Loucy (cell line): ENCODE data around the gene INTS11.

Experiments
- H2AFZ ChIP-seq: fragments of 200-600 bp; sonication (generic); 2 replicates; pipeline ENCODE4 v1.6.0; 2016; ENCODE audit warnings: antibody characterized with exemption, mild to moderate bottlenecking, low read length, moderate library complexity
- H3F3A ChIP-seq: fragments of 200-600 bp; 2 replicates; pipeline ENCODE4 v1.6.0; 2016; ENCODE audit warnings: antibody characterized with exemption, low read depth, mild to moderate bottlenecking
- H3K27me3 ChIP-seq: fragments of 200-600 bp; sonication (generic); 2 replicates; pipeline ENCODE4 v1.6.1; 2014; ENCODE audit warnings: low read length, mild to moderate bottlenecking; ENCODE audit not compliant: insufficient read depth, poor library complexity, severe bottlenecking
- H3K36me3 ChIP-seq: fragments of 200-600 bp; sonication (generic); 2 replicates; pipeline ENCODE4 v1.6.1; 2016; ENCODE audit warnings: low read length; ENCODE audit not compliant: insufficient read depth
- H3K4me1 ChIP-seq: fragments of 200-600 bp; sonication (generic); 2 replicates; pipeline ENCODE4 v1.5.1; 2014; ENCODE audit warnings: low read length, mild to moderate bottlenecking; ENCODE audit not compliant: insufficient read depth, poor library complexity, severe bottlenecking
- H3K4me2 ChIP-seq: fragments of 200-600 bp; sonication (generic); 2 replicates; pipeline ENCODE4 v1.6.0; 2014; ENCODE audit warnings: antibody characterized with exemption, low read length, low read depth, mild to moderate bottlenecking; ENCODE audit not compliant: poor library complexity, severe bottlenecking
- H3K4me3 ChIP-seq: fragments of 200-600 bp; sonication (generic); 2 replicates; pipeline ENCODE4 v1.5.1; 2014; ENCODE audit warnings: low read length, mild to moderate bottlenecking, mixed read lengths; ENCODE audit not compliant: poor library complexity, severe bottlenecking
- H3K79me2 ChIP-seq: fragments of 200-600 bp; sonication (generic); 2 replicates; pipeline ENCODE4 v1.6.1; 2014; ENCODE audit warnings: low read length; ENCODE audit not compliant: insufficient read depth
- H3K9ac ChIP-seq: fragments of 200-600 bp; sonication (generic); 2 replicates; pipeline ENCODE4 v1.6.0; 2014; ENCODE audit warnings: mild to moderate bottlenecking, low read depth, low read length, moderate library complexity; ENCODE audit not compliant: poor library complexity, severe bottlenecking
- H3K9me2 ChIP-seq: fragments of 200-600 bp; sonication (generic); replicated peaks from 2 replicates; pipeline ENCODE4 v1.6.1; 2016; ENCODE audit warnings: low read depth, low read length, mixed read lengths
- H3K9me3 ChIP-seq: fragments of 200-600 bp; sonication (generic); 2 replicates; pipeline ENCODE4 v1.6.1; 2014; ENCODE audit warnings: mild to moderate bottlenecking, antibody characterized with exemption, low read length, low read depth; ENCODE audit not compliant: insufficient read depth
- H4K20me1 ChIP-seq: fragments of 200-600 bp; sonication (generic); 2 replicates; pipeline ENCODE4 v1.6.0; 2014; ENCODE audit warnings: antibody characterized with exemption, low read length, mild to moderate bottlenecking; ENCODE audit not compliant: insufficient read depth, poor library complexity, severe bottlenecking
- EZH2phosphoT487 ChIP-seq: fragments of 200-600 bp; IDR thresholded peaks from 2 replicates; pipeline ENCODE4 v1.6.1; 2018; ENCODE audit warnings: antibody characterized with exemption, mild to moderate bottlenecking, moderate library complexity, borderline replicate concordance
- TF ChIP-seq, protein P1 (sequence below): fragments of 200-600 bp; sonication (generic); conservative IDR thresholded peaks from 2 replicates; pipeline ENCODE4 v1.5.1; 2014; ENCODE audit warnings: mild to moderate bottlenecking, antibody characterized with exemption, low read length

INTS11 gene

DNA sequence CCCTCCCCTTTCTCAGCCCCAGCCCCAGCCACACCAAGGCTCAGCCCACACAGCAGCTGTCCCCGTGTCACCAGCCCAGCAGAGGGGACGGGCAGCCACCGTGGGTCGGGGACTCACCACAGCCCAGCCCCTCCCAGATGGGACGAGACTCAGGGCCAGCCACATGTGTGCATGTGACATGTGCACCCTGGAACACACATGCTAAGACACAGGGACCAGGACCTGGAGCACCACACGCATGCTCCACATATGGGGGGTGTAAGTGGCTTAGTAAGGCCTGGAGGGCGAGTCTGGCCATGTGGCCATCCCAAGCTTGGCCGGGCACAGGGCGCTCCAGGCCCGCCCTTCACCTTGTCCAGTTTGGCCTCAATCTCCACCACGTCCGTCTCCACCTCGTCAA lies 20.7 kb downstream of the INTS11 start:
- TF ChIP-seq, protein P1, sequence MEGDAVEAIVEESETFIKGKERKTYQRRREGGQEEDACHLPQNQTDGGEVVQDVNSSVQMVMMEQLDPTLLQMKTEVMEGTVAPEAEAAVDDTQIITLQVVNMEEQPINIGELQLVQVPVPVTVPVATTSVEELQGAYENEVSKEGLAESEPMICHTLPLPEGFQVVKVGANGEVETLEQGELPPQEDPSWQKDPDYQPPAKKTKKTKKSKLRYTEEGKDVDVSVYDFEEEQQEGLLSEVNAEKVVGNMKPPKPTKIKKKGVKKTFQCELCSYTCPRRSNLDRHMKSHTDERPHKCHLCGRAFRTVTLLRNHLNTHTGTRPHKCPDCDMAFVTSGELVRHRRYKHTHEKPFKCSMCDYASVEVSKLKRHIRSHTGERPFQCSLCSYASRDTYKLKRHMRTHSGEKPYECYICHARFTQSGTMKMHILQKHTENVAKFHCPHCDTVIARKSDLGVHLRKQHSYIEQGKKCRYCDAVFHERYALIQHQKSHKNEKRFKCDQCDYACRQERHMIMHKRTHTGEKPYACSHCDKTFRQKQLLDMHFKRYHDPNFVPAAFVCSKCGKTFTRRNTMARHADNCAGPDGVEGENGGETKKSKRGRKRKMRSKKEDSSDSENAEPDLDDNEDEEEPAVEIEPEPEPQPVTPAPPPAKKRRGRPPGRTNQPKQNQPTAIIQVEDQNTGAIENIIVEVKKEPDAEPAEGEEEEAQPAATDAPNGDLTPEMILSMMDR = no peak
- TF ChIP-seq EZH2phosphoT487 = no peak
- H3K4me3 ChIP-seq = no peak overlapping the region
- no peak overlapping the region for H3K4me2 ChIP-seq
- no peak overlapping the region for H2AFZ ChIP-seq
- peaks cover 24% of the 10 kb centered on the region for H4K20me1 ChIP-seq
- no peak overlapping the region for H3K9ac ChIP-seq
- H3F3A ChIP-seq = no peaks in the 10 kb centered on the region; the same call in 1 of the 2 replicates
- H3K9me3 ChIP-seq = no peaks in the 10 kb centered on the region
- no peaks in the 10 kb centered on the region for H3K27me3 ChIP-seq
- H3K9me2 ChIP-seq = no peaks in the 10 kb centered on the region
- peaks cover 20% of the 10 kb centered on the region for H3K79me2 ChIP-seq
- no peaks in the 10 kb centered on the region for H3K36me3 ChIP-seq
- H3K4me1 ChIP-seq = peaks cover 18% of the 10 kb centered on the region

DNA sequence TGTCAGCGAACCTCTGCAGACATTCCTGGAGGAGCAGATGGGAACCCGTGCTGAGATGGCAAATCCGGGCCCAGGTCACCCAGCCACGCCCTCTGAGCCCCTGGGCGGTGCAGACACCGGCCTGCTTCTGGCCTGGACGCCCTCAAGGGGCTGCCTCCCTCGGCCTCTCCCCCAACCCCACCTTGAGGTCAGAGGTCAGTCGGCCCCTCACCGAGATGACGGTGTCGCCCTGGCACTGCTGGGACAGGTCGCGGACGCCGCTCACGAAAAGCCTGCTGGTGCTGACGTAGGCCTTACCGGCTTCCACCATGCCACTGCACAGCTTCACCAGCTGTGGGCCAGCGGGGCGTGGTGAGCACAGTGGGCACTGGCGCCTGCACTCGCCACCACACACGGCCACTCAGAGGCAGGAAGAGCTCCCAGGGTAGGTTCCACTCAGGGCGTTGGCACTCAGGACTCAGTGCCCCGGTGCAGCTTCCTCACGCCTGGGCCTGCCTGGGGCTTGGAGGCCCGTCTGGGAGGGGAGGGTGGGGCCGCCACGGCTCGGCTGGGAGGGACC lies 21.4 kb downstream of the INTS11 start:
- Histone ChIP-seq H2AFZ (no peak overlapping the region), H4K20me1 (peaks cover 23% of the 10 kb centered on the region), H3K4me3 (no peak overlapping the region), H3K79me2 (peaks cover 17% of the 10 kb centered on the region), H3F3A (no peaks in the 10 kb centered on the region; the same call in 1 of the 2 replicates), H3K27me3 (no peaks in the 10 kb centered on the region), H3K4me1 (peaks cover 18% of the 10 kb centered on the region), H3K36me3 (no peaks in the 10 kb centered on the region), H3K4me2 (no peak overlapping the region), H3K9me3 (no peaks in the 10 kb centered on the region), H3K9ac (no peak overlapping the region), H3K9me2 (no peaks in the 10 kb centered on the region)
- no peak for TF ChIP-seq EZH2phosphoT487
- TF ChIP-seq, protein P1 = no peak

DNA sequence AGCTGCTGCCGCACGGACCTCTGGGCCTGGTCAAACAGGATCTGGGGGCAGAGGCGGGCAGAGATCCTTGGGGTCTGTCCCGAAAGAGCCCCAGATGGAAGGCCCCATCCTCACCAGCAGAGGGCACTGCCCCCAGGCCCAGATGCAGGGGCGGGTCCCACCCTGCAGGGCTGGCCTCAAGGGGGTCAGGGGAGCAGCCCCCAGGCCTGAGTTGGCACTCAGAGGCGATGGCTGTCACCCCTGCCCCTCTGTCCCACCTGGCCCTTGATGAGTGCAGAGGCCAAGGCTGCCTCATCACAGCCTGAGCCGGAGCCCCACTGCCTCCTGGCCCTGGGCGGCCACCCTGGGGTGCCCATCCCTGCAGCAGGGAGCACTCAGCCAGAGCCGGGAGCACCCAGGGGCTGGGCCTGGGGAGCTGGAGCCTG lies 22.4 kb downstream of the INTS11 start:
- peaks cover 13% of the 10 kb centered on the region for H3K79me2 ChIP-seq
- H3K36me3 ChIP-seq = no peaks in the 10 kb centered on the region
- TF ChIP-seq, protein P1 = peak; percentile 69
- TF ChIP-seq EZH2phosphoT487 = no peak
- H3K4me2 ChIP-seq = no peak overlapping the region
- H3K4me3 ChIP-seq = no peak overlapping the region
- H3K9me3 ChIP-seq = no peaks in the 10 kb centered on the region
- no peaks in the 10 kb centered on the region for H3K27me3 ChIP-seq
- H3K9me2 ChIP-seq = no peaks in the 10 kb centered on the region
- no peak overlapping the region for H2AFZ ChIP-seq
- no peaks in the 10 kb centered on the region for H3F3A ChIP-seq
- peaks cover 18% of the 10 kb centered on the region for H3K4me1 ChIP-seq
- peaks cover 23% of the 10 kb centered on the region for H4K20me1 ChIP-seq
- H3K9ac ChIP-seq = no peak overlapping the region
